Stimulated activated CD8-positive, alpha-beta memory T cell treated with anti-CD3 and anti-CD28 coated beads, Interleukin-4, amount 100 ng/mL, for 1 hour (primary cell): ENCODE data around the gene VWA7.

Experiments used
- DNase-seq, 2 donors: peaks; one replicate each; pipeline ENCODE4 v3.0.0-alpha.2; 2020; ENCODE audit warnings: low read depth in 2 of 2, low spot score in 1 of 2

The VWA7 gene

GRCh38 chr6:31778999-31779885 is 2.1 kb upstream of the VWA7 start:
- DNase-seq = no peak

- DNase-seq = no peak
These were observed 1.1 kb upstream of the VWA7 start for GRCh38 chr6:31778193-31778592.

GRCh38 chr6:31777667-31778050 is 531 bp upstream of the VWA7 start:
- no peak for DNase-seq

- DNase-seq = no peak
These were observed 591 bp downstream of the VWA7 start for GRCh38 chr6:31776485-31776988.

GRCh38 chr6:31775633-31776484 is 1.3 kb downstream of the VWA7 start:
- DNase-seq = no peak

GRCh38 chr6:31775184-31775583 is 1.9 kb downstream of the VWA7 start:
- no peak for DNase-seq

GRCh38 chr6:31771992-31772358 is 5.2 kb downstream of the VWA7 start:
- no peak for DNase-seq

GRCh38 chr6:31770860-31771259 is 6.3 kb downstream of the VWA7 start:
- no peak for DNase-seq

GRCh38 chr6:31769684-31770371 is 7.3 kb downstream of the VWA7 start:
- DNase-seq = peak; percentile 57 to 67

- DNase-seq = no peak
These were observed 8.5 kb downstream of the VWA7 start for GRCh38 chr6:31768363-31769257.

- no peak for DNase-seq
These were observed 10.0 kb downstream of the VWA7 start for GRCh38 chr6:31767096-31767645.

GRCh38 chr6:31765910-31766794 is 11.0 kb downstream of the VWA7 start:
- DNase-seq = no peak

- DNase-seq = no peak
These were observed 11.6 kb downstream of the VWA7 start for GRCh38 chr6:31765559-31765909.

- no peak for DNase-seq
These were observed 12.9 kb downstream of the VWA7 start for GRCh38 chr6:31764198-31764597.

GRCh38 chr6:31763619-31763940 is 13.5 kb downstream of the VWA7 start:
- no peak for DNase-seq

GRCh38 chr6:31762878-31763618 is 14.1 kb downstream of the VWA7 start:
- no peak for DNase-seq

GRCh38 chr6:31762356-31762755 is 14.8 kb downstream of the VWA7 start, which contains the start of gene SAPCD1:
TSS of gene SAPCD1 (plus strand) at chr6:31762656. CDS start at chr6:31763055, 399 bp downstream.
- no peak for DNase-seq

GRCh38 chr6:31761343-31761742 is 15.8 kb downstream of the VWA7 start:
- no peak for DNase-seq

- no peak for DNase-seq
These were observed 16.3 kb downstream of the VWA7 start for GRCh38 chr6:31760790-31761189.
